HUES6 (cell line): ENCODE results near the gene FAM3D.

ENCODE experiments used
- H3K27ac ChIP-seq: 2 replicates; pipeline ENCODE4 v1.7.0; 2013; ENCODE audit warnings: low read depth, mild to moderate bottlenecking, low read length, inconsistent platforms
- H3K27me3 ChIP-seq: 2 replicates; pipeline ENCODE4 v1.6.1; 2013; ENCODE audit warnings: low read length; ENCODE audit not compliant: control insufficient read depth, insufficient read depth
- H3K36me3 ChIP-seq: 2 replicates; pipeline ENCODE4 v1.6.1; 2013; ENCODE audit warnings: low read length; ENCODE audit not compliant: control insufficient read depth, insufficient read depth
- H3K4me1 ChIP-seq: 2 replicates; pipeline ENCODE4 v1.6.1; 2013; ENCODE audit warnings: low read length; ENCODE audit not compliant: control insufficient read depth, insufficient read depth
- H3K4me3 ChIP-seq: 2 replicates; pipeline ENCODE4 v1.5.1; 2013; ENCODE audit warnings: low read depth, low read length
- H3K9ac ChIP-seq: one replicate; pipeline ENCODE4 v1.6.1; 2013; ENCODE audit warnings: mild to moderate bottlenecking, low read length
- H3K9me3 ChIP-seq: 2 replicates; pipeline ENCODE4 v1.6.1; 2013; ENCODE audit warnings: low read depth, low read length; ENCODE audit not compliant: control insufficient read depth, insufficient read depth

FAM3D gene

GRCh38 chr3:58667229-58667628, 655 bp upstream of the FAM3D start:
- H3K27me3 ChIP-seq, result no peaks in the 10 kb centered on the region

DNA sequence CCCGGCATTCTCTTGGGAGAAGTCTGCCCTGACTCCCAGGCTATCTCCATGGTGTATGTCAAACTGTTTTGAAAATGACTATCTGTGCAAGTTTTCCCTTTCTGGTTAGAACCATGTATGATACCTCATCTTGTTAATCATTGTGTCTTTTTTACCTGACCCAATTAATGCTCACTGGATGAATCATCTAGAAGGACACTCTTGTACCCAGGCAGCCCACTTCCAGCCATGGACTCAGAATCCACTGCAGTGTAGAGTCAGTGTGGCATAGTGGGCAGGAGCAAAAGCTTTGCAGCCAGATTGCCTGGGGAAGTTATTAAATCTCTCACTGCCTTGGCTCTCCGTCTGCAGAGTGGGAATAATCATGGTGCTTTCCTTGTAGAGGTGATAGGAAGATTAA, 1.2 kb downstream of the FAM3D start:
- H3K4me3 ChIP-seq, result no peak overlapping the region
- H3K27ac ChIP-seq, result no peak overlapping the region
- no peaks in the 10 kb centered on the region; the same call in 1 of the 2 replicates for H3K9me3 ChIP-seq
- no peaks in the 10 kb centered on the region for H3K27me3 ChIP-seq
- H3K4me1 ChIP-seq, result no peaks in the 10 kb centered on the region
- no peak overlapping the region for H3K9ac ChIP-seq
- no peaks in the 10 kb centered on the region for H3K36me3 ChIP-seq

More at GRCh38 chr3:58667229-58667628, 655 bp upstream of the FAM3D start:
- Histone ChIP-seq H3K36me3 (no peaks in the 10 kb centered on the region), H3K27ac (no peak overlapping the region), H3K4me3 (no peak overlapping the region), H3K9me3 (no peaks in the 10 kb centered on the region; the same call in 1 of the 2 replicates), H3K4me1 (no peaks in the 10 kb centered on the region), H3K9ac (no peak overlapping the region)

DNA sequence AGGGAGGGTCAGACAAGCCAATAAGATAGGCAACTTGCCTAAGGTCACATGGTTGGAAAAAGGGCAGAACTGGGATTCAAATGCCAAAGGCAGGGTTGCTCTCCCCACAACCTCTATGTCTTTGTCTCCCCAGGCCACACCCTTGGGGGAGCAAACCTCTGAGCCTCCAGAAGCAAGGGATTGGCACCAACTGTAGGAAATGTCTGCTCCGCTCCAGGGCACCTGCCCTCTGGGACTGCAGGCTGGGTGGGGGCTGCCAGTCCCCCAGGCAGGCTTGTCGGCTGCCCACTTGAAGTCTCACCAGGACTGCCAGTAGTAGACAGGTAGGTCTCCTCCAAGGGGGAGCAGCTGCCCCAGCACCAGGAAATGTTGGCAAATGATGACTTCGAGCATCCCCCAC, 2.0 kb downstream of the FAM3D start:
- H3K27ac ChIP-seq, result no peak overlapping the region
- no peaks in the 10 kb centered on the region for H3K27me3 ChIP-seq
- no peak overlapping the region for H3K4me3 ChIP-seq
- no peaks in the 10 kb centered on the region for H3K36me3 ChIP-seq
- no peaks in the 10 kb centered on the region; the same call in 1 of the 2 replicates for H3K9me3 ChIP-seq
- H3K4me1 ChIP-seq, result 0 out of 2 replicates have a peak, but pooled peaks cover 1% of the 10 kb centered on the region
- no peak overlapping the region for H3K9ac ChIP-seq

DNA sequence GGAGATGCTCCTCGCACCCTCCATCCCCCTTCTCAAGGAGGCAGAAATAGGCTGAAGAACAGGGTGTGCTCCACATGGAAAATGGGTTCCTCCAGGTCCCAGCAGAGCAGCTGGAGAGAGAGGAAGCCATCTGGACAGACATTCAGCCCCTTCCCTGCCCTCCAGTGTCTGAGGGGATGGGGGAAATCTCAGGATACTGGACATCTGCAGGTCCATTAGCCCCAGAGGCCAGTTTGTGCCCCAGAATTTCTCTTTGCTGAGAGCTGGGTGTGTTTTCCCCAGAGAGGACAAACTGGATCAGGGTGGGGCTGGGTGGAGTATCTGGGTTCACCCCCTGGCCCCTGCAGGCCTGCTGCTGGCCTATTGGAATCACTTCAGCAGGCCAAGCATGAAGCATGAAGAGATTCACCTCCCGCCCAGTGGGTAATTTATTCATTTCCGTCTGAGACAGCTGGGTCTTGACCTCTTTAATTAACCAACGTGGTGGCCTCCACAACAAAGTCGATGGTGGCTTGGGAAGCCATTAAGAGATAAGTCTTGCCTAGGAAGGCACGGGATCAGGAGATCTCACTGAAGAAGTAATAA, 4.6 kb downstream of the FAM3D start:
- H3K4me1 ChIP-seq, result 0 out of 2 replicates have a peak, but pooled peaks cover 4% of the 10 kb centered on the region

GRCh38 chr3:58660998-58661397, 5.6 kb downstream of the FAM3D start:
- Histone ChIP-seq H3K27ac (no peak overlapping the region), H3K27me3 (no peaks in the 10 kb centered on the region), H3K4me1 (0 out of 2 replicates have a peak, but pooled peaks cover 4% of the 10 kb centered on the region), H3K9ac (no peak overlapping the region), H3K36me3 (no peaks in the 10 kb centered on the region), H3K4me3 (no peak overlapping the region), H3K9me3 (no peaks in the 10 kb centered on the region)

More for the DNA sequence above, 4.6 kb downstream of the FAM3D start:
- no peak overlapping the region for H3K4me3 ChIP-seq
- H3K27ac ChIP-seq, result no peak overlapping the region
- no peak overlapping the region for H3K9ac ChIP-seq
- no peaks in the 10 kb centered on the region for H3K9me3 ChIP-seq
- no peaks in the 10 kb centered on the region for H3K27me3 ChIP-seq
- H3K36me3 ChIP-seq, result no peaks in the 10 kb centered on the region

DNA sequence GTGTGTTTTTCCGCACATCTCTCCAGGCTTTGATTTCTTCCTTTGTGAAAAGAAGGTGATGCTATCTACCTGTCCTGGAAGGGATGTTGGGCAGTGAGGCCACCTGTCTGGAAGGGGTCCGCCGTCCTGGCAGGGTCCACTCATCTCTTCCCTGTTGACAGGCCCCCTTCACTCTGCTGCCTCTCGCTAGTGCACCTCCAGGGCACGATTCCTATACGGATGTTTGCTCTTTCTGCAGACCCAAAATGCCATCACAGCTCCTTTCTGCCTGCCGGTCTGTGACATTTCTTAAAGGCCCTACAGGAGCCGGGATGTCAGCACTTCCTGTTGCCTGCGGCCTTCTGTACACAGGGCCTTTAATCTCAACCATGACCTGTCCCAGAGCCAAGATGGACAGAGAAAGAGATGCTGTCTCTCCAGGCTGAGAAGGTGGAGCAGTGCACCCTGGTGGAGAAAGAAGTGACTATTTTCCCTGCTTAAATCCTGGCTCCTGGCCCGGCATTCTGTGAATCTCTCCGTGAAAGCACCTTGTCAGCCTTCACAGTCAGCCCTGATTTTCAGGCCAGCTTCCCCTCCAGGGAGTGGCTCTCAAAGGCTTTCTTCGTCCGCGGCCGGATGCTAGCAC, 7.4 kb downstream of the FAM3D start:
- no peak overlapping the region for H3K4me3 ChIP-seq

GRCh38 chr3:58658508-58658907, 8.1 kb downstream of the FAM3D start:
- H3K4me3 ChIP-seq, result no peak overlapping the region
- no peaks in the 10 kb centered on the region for H3K36me3 ChIP-seq
- H3K9me3 ChIP-seq, result no peaks in the 10 kb centered on the region
- H3K4me1 ChIP-seq, result 0 out of 2 replicates have a peak, but pooled peaks cover 4% of the 10 kb centered on the region
- no peak overlapping the region for H3K27ac ChIP-seq
- no peak overlapping the region for H3K9ac ChIP-seq
- H3K27me3 ChIP-seq, result no peaks in the 10 kb centered on the region

More for the DNA sequence above, 7.4 kb downstream of the FAM3D start:
- Histone ChIP-seq H3K4me1 (0 out of 2 replicates have a peak, but pooled peaks cover 4% of the 10 kb centered on the region), H3K9me3 (no peaks in the 10 kb centered on the region), H3K27ac (no peak overlapping the region), H3K27me3 (no peaks in the 10 kb centered on the region), H3K9ac (no peak overlapping the region), H3K36me3 (no peaks in the 10 kb centered on the region)

GRCh38 chr3:58657571-58658141, 8.9 kb downstream of the FAM3D start:
- no peaks in the 10 kb centered on the region for H3K9me3 ChIP-seq
- no peak overlapping the region for H3K27ac ChIP-seq
- no peaks in the 10 kb centered on the region for H3K27me3 ChIP-seq
- 0 out of 2 replicates have a peak, but pooled peaks cover 4% of the 10 kb centered on the region for H3K4me1 ChIP-seq
- no peaks in the 10 kb centered on the region for H3K36me3 ChIP-seq
- no peak overlapping the region for H3K9ac ChIP-seq
- no peak overlapping the region for H3K4me3 ChIP-seq

DNA sequence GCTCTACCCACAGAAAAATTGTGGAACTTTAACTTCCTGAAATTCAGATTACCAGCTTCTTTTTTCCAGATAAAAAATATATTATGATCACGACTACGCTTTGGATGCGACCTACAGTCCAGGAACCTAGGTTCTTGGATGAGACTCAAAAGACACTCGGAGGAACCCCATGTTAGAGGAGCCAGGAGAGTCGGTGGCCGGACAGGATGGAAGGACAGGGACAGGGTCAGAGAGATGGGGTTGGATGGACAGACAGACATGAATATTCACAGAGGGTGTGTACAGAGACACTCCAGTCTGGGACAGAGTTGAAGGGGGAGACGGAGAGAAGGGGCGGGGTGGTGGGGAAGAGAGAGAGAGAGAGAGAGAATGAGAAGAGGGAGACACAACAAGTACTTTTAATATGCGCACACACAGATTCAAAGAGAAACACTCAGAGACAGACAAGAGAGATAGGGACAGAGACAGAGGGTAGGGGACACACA, 9.5 kb downstream of the FAM3D start:
- Histone ChIP-seq H3K27me3 (no peaks in the 10 kb centered on the region), H3K9me3 (no peaks in the 10 kb centered on the region), H3K36me3 (no peaks in the 10 kb centered on the region), H3K4me1 (0 out of 2 replicates have a peak, but pooled peaks cover 4% of the 10 kb centered on the region), H3K9ac (no peak overlapping the region), H3K4me3 (no peak overlapping the region), H3K27ac (no peak overlapping the region)

DNA sequence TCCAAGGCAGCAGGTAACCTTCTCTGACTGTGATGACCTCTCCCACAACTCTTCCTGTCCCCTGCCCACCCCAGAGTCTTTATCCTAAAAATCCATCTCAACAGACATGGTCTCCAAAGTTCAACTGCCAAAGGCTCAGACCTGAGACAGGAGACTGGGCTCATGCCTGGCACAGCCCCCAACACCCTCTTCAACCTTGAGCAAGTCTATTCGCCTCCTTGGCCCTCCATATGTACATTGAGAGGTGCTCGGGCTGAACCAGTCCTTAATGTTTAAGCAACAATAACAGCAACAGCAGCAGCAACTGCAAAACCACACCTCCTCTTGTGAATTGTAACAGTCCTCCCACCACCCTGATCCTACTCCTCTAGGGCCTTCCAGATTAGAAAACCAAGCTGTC, 9.9 kb downstream of the FAM3D start:
- H3K4me1 ChIP-seq, result 0 out of 2 replicates have a peak, but pooled peaks cover 4% of the 10 kb centered on the region
- no peak overlapping the region for H3K27ac ChIP-seq
- H3K36me3 ChIP-seq, result no peaks in the 10 kb centered on the region
- H3K4me3 ChIP-seq, result no peak overlapping the region
- no peak overlapping the region for H3K9ac ChIP-seq
- H3K9me3 ChIP-seq, result no peaks in the 10 kb centered on the region
- H3K27me3 ChIP-seq, result no peaks in the 10 kb centered on the region

DNA sequence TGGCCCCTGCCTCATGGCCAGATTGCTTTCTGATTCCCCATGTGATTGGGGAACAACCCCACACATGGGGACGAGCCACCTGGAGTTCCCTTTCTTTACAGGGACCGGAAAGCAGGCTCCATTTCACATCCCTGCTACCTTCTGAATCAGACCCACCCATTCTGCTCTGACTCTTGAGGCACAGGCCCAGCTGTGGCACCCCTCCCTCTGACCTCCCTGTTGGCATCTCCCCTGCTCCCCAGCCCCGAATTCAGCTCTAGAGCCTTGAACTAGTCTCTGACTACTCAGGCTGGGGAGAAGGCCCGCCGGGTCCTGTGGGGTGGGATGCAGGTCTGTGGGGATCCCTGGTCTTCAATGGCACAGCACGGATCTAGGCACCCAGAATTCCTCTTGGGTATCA, 12.1 kb downstream of the FAM3D start:
- H3K27me3 ChIP-seq, result no peaks in the 10 kb centered on the region
- no peak overlapping the region for H3K27ac ChIP-seq
- no peak overlapping the region for H3K9ac ChIP-seq
- no peaks in the 10 kb centered on the region for H3K9me3 ChIP-seq
- no peak overlapping the region for H3K4me3 ChIP-seq
- no peaks in the 10 kb centered on the region for H3K36me3 ChIP-seq
- H3K4me1 ChIP-seq, result 0 out of 2 replicates have a peak, but pooled peaks cover 1% of the 10 kb centered on the region
